ENCODE data around the gene RASSF8. TPM values are rescaled to one million over a fixed set of nuclear protein-coding genes. Genes with fewer than 3 reads are reported as not detected.

The RASSF8 gene
- total RNA-seq, 1 donor from 2014 or later = 54.6 TPM

GRCh38 chr12:25995906-25996305, 37.4 kb downstream of the RASSF8 start:
- no peak for DNase-seq (ENCODE audit: low spot score)
- Mint-ChIP-seq H3K4me3 (ENCODE audit: unreplicated experiment) (no peak overlapping the region), H3K4me1 (ENCODE audit: low read depth) (peaks cover 55% of the 10 kb centered on the region), H3K36me3 (ENCODE audit: low read depth) (no peaks in the 10 kb centered on the region), H3K27ac (ENCODE audit: unreplicated experiment) (no peak overlapping the region), H3K9me3 (ENCODE audit: low read depth) (no peaks in the 10 kb centered on the region), H3K27me3 (ENCODE audit: low read depth) (no peaks in the 10 kb centered on the region)
- TF ChIP-seq CTCF (IDR thresholded peaks at IDR 0.05) = no peak

GRCh38 chr12:25996677-25997076, 38.2 kb downstream of the RASSF8 start:
- Mint-ChIP-seq H3K36me3 (ENCODE audit: low read depth) (no peaks in the 10 kb centered on the region), H3K4me3 (ENCODE audit: unreplicated experiment) (no peak overlapping the region), H3K27me3 (ENCODE audit: low read depth) (no peaks in the 10 kb centered on the region), H3K4me1 (ENCODE audit: low read depth) (peaks cover 55% of the 10 kb centered on the region), H3K9me3 (ENCODE audit: low read depth) (no peaks in the 10 kb centered on the region), H3K27ac (ENCODE audit: unreplicated experiment) (no peak overlapping the region)
- TF ChIP-seq CTCF (IDR thresholded peaks at IDR 0.05) = no peak
- no peak for DNase-seq (ENCODE audit: low spot score)

- no peak for TF ChIP-seq CTCF (IDR thresholded peaks at IDR 0.05)
- Mint-ChIP-seq H3K27ac (ENCODE audit: unreplicated experiment) (peak overlapping the region; percentile 69), H3K9me3 (ENCODE audit: low read depth) (no peaks in the 10 kb centered on the region), H3K4me3 (ENCODE audit: unreplicated experiment) (no peak overlapping the region), H3K4me1 (ENCODE audit: low read depth) (peaks cover 52% of the 10 kb centered on the region), H3K27me3 (ENCODE audit: low read depth) (no peaks in the 10 kb centered on the region), H3K36me3 (ENCODE audit: low read depth) (no peaks in the 10 kb centered on the region)
- no peak for DNase-seq (ENCODE audit: low spot score)
Observed at GRCh38 chr12:25997201-25997963, 38.9 kb downstream of the RASSF8 start.

GRCh38 chr12:26000898-26001297, 42.4 kb downstream of the RASSF8 start:
- H3K27ac Mint-ChIP-seq (ENCODE audit: unreplicated experiment) = no peak overlapping the region
- H3K4me1 Mint-ChIP-seq (ENCODE audit: low read depth) = peaks cover 19% of the 10 kb centered on the region
- H3K9me3 Mint-ChIP-seq (ENCODE audit: low read depth) = peaks cover 10% of the 10 kb centered on the region
- H3K4me3 Mint-ChIP-seq (ENCODE audit: unreplicated experiment) = no peak overlapping the region
- TF ChIP-seq CTCF (IDR thresholded peaks at IDR 0.05) = no peak
- no peak for DNase-seq (ENCODE audit: low spot score)
- H3K27me3 Mint-ChIP-seq (ENCODE audit: low read depth) = no peaks in the 10 kb centered on the region
- H3K36me3 Mint-ChIP-seq (ENCODE audit: low read depth) = peaks cover 5% of the 10 kb centered on the region

DNA sequence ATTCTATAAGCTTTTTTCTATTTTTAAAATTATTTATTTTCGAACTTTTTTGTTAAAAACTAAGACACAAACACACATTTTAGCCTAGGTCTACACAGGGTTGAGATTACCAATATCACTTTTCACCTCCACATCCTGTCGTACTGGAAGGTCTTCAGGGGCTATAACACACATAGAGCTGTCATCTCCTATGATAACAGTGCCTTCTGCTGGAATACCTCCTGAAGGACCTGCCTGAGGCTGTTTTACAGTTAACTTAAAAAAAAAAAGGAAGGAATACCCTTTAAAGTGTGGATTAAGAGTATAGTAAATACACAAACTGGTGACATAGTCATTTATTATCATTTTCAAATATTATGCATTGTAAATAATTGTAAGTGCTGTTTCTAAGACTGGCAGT, 43.0 kb downstream of the RASSF8 start:
- Mint-ChIP-seq H3K36me3 (ENCODE audit: low read depth) (peaks cover 5% of the 10 kb centered on the region), H3K27me3 (ENCODE audit: low read depth) (no peaks in the 10 kb centered on the region), H3K4me3 (ENCODE audit: unreplicated experiment) (no peak overlapping the region), H3K27ac (ENCODE audit: unreplicated experiment) (no peak overlapping the region), H3K4me1 (ENCODE audit: low read depth) (peaks cover 14% of the 10 kb centered on the region), H3K9me3 (ENCODE audit: low read depth) (peaks cover 10% of the 10 kb centered on the region)
- DNase-seq (ENCODE audit: low spot score) = no peak
- peak; percentile 42 for TF ChIP-seq CTCF (IDR thresholded peaks at IDR 0.05)

All from chondrocyte (in vitro differentiated cells).